Activated naive CD8-positive, alpha-beta T cell treated with anti-CD3 and anti-CD28 coated beads for 36 hours (primary cell): ENCODE data around the gene GPR35. TPM values are rescaled to one million over a fixed set of nuclear protein-coding genes. Genes with fewer than 3 reads are reported as not detected.
A peak's percentile ranks its signal among the peaks of the same experiment; 100 is the strongest.
"Not testable (repeated sequence)": the region's sequence is repeated elsewhere in the genome, so short reads cannot be mapped to it uniquely, and the experiment has no call there.

Experiments used
- DNase-seq: peaks from one replicate; pipeline ENCODE4 v3.0.0; 2021
- H3K27ac Mint-ChIP-seq: one replicate; pipeline ENCODE4 v1.8.0; 2022; ENCODE audit warnings: mild to moderate bottlenecking, moderate library complexity, mixed read lengths
- H3K27me3 Mint-ChIP-seq: one replicate; pipeline ENCODE4 v1.8.0; 2022; ENCODE audit warnings: mild to moderate bottlenecking, mixed read lengths
- H3K36me3 Mint-ChIP-seq: one replicate; pipeline ENCODE4 v1.8.0; 2021; ENCODE audit warnings: mild to moderate bottlenecking, mixed read lengths
- H3K4me1 Mint-ChIP-seq: one replicate; pipeline ENCODE4 v1.8.0; 2021; ENCODE audit warnings: mixed read lengths
- H3K4me3 Mint-ChIP-seq: one replicate; pipeline ENCODE4 v1.8.0; 2022; ENCODE audit warnings: mild to moderate bottlenecking, moderate library complexity, mixed read lengths
- H3K9me3 Mint-ChIP-seq: one replicate; pipeline ENCODE4 v1.8.0; 2022; ENCODE audit warnings: mixed read lengths
- total RNA-seq, 2 experiments: library from RNA; stranded (reverse); gene quantifications; one replicate each; pipeline ENCODE4 v1.2.3, GENCODE V29; 2021

The GPR35 gene
- total RNA-seq, 2 experiments from 2014 or later, result 7.6 to 7.8 TPM

- DNase-seq, result no peak
- Mint-ChIP-seq H3K36me3 (no peaks in the 10 kb centered on the region), H3K27me3 (no peaks in the 10 kb centered on the region), H3K4me3 (no peak overlapping the region), H3K9me3 (no peaks in the 10 kb centered on the region), H3K27ac (no peak overlapping the region), H3K4me1 (peaks cover 6% of the 10 kb centered on the region)
Measured at GRCh38 chr2:240604291-240604938, 20.9 kb upstream of the GPR35 start.

GRCh38 chr2:240604939-240605716 lies 20.2 kb upstream of the GPR35 start:
- Mint-ChIP-seq H3K27me3 (no peaks in the 10 kb centered on the region), H3K27ac (no peak overlapping the region), H3K4me3 (no peak overlapping the region), H3K9me3 (no peaks in the 10 kb centered on the region), H3K36me3 (no peaks in the 10 kb centered on the region), H3K4me1 (peaks cover 7% of the 10 kb centered on the region)
- DNase-seq, result no peak

GRCh38 chr2:240605867-240606743 lies 19.2 kb upstream of the GPR35 start:
- peaks cover 7% of the 10 kb centered on the region for H3K4me1 Mint-ChIP-seq
- no peak overlapping the region for H3K27ac Mint-ChIP-seq
- DNase-seq, result no peak
- H3K27me3 Mint-ChIP-seq, result no peaks in the 10 kb centered on the region
- no peaks in the 10 kb centered on the region for H3K36me3 Mint-ChIP-seq
- H3K9me3 Mint-ChIP-seq, result no peaks in the 10 kb centered on the region
- H3K4me3 Mint-ChIP-seq, result no peak overlapping the region

GRCh38 chr2:240611601-240612210 lies 13.6 kb upstream of the GPR35 start:
- Mint-ChIP-seq H3K27ac (peak overlapping the region; percentile 44), H3K9me3 (peaks cover under 1% of the 10 kb centered on the region), H3K4me3 (peak overlapping the region; percentile 5), H3K36me3 (peaks cover 10% of the 10 kb centered on the region), H3K4me1 (peaks cover 18% of the 10 kb centered on the region), H3K27me3 (no peaks in the 10 kb centered on the region)
- no peak for DNase-seq

- H3K4me1 Mint-ChIP-seq, result peaks cover 18% of the 10 kb centered on the region
- H3K4me3 Mint-ChIP-seq, result no peak overlapping the region
- H3K36me3 Mint-ChIP-seq, result peaks cover 21% of the 10 kb centered on the region
- no peak for DNase-seq
- H3K27ac Mint-ChIP-seq, result no peak overlapping the region
- H3K9me3 Mint-ChIP-seq, result peaks cover 4% of the 10 kb centered on the region
- H3K27me3 Mint-ChIP-seq, result no peaks in the 10 kb centered on the region
Measured at GRCh38 chr2:240613781-240614180, 11.5 kb upstream of the GPR35 start.

- Mint-ChIP-seq H3K9me3 (peaks cover 4% of the 10 kb centered on the region), H3K27me3 (no peaks in the 10 kb centered on the region), H3K27ac (no peak overlapping the region), H3K36me3 (peaks cover 26% of the 10 kb centered on the region), H3K4me3 (no peak overlapping the region), H3K4me1 (peaks cover 12% of the 10 kb centered on the region)
- no peak for DNase-seq
Measured at GRCh38 chr2:240614391-240614790, 10.9 kb upstream of the GPR35 start.

- H3K36me3 Mint-ChIP-seq, result peaks cover 28% of the 10 kb centered on the region
- H3K27ac Mint-ChIP-seq, result no peak overlapping the region
- H3K9me3 Mint-ChIP-seq, result peaks cover 4% of the 10 kb centered on the region
- peaks cover 14% of the 10 kb centered on the region for H3K4me1 Mint-ChIP-seq
- no peaks in the 10 kb centered on the region for H3K27me3 Mint-ChIP-seq
- H3K4me3 Mint-ChIP-seq, result no peak overlapping the region
- DNase-seq, result no peak
Measured at GRCh38 chr2:240615396-240615795, 9.9 kb upstream of the GPR35 start.

GRCh38 chr2:240615820-240616547 lies 9.3 kb upstream of the GPR35 start:
- no peak for DNase-seq
- Mint-ChIP-seq H3K36me3 (peaks cover 31% of the 10 kb centered on the region), H3K4me3 (no peak overlapping the region), H3K9me3 (peaks cover 4% of the 10 kb centered on the region), H3K4me1 (peaks cover 17% of the 10 kb centered on the region), H3K27ac (no peak overlapping the region), H3K27me3 (no peaks in the 10 kb centered on the region)

GRCh38 chr2:240616860-240617666 lies 8.2 kb upstream of the GPR35 start:
- not testable (repeated sequence) for H3K27ac Mint-ChIP-seq, H3K9me3 Mint-ChIP-seq, H3K4me3 Mint-ChIP-seq, H3K27me3 Mint-ChIP-seq
- peaks cover 27% of the 10 kb centered on the region for H3K36me3 Mint-ChIP-seq
- DNase-seq, result peak; percentile 0
- peaks cover 18% of the 10 kb centered on the region for H3K4me1 Mint-ChIP-seq

GRCh38 chr2:240618776-240619175 lies 6.5 kb upstream of the GPR35 start:
- peaks cover 6% of the 10 kb centered on the region for H3K9me3 Mint-ChIP-seq
- H3K4me1 Mint-ChIP-seq, result peaks cover 28% of the 10 kb centered on the region
- no peak overlapping the region for H3K27ac Mint-ChIP-seq
- no peaks in the 10 kb centered on the region for H3K27me3 Mint-ChIP-seq
- no peak overlapping the region for H3K4me3 Mint-ChIP-seq
- H3K36me3 Mint-ChIP-seq, result peaks cover 27% of the 10 kb centered on the region
- peak; percentile 0 for DNase-seq

- Mint-ChIP-seq H3K9me3 (peaks cover 6% of the 10 kb centered on the region), H3K4me3 (no peak overlapping the region), H3K27ac (peak overlapping the region; percentile 72), H3K27me3 (no peaks in the 10 kb centered on the region), H3K36me3 (peaks cover 27% of the 10 kb centered on the region), H3K4me1 (peaks cover 34% of the 10 kb centered on the region)
- DNase-seq, result peak; percentile 5
Measured at GRCh38 chr2:240619506-240620148, 5.7 kb upstream of the GPR35 start.

GRCh38 chr2:240620149-240620731 lies 5.0 kb upstream of the GPR35 start:
- peaks cover 40% of the 10 kb centered on the region for H3K4me1 Mint-ChIP-seq
- peaks cover 27% of the 10 kb centered on the region for H3K36me3 Mint-ChIP-seq
- H3K9me3 Mint-ChIP-seq, result peaks cover 6% of the 10 kb centered on the region
- H3K27ac Mint-ChIP-seq, result no peak overlapping the region
- peak; percentile 0 for DNase-seq
- H3K27me3 Mint-ChIP-seq, result no peaks in the 10 kb centered on the region
- H3K4me3 Mint-ChIP-seq, result no peak overlapping the region

- H3K4me1 Mint-ChIP-seq, result peaks cover 46% of the 10 kb centered on the region
- H3K36me3 Mint-ChIP-seq, result peaks cover 27% of the 10 kb centered on the region
- H3K27me3 Mint-ChIP-seq, result no peaks in the 10 kb centered on the region
- peaks cover 6% of the 10 kb centered on the region for H3K9me3 Mint-ChIP-seq
- no peak overlapping the region for H3K4me3 Mint-ChIP-seq
- peak overlapping the region; percentile 97 for H3K27ac Mint-ChIP-seq
- DNase-seq, result peak; percentile 4
Measured at GRCh38 chr2:240620859-240621258, 4.4 kb upstream of the GPR35 start.
